T-helper 9 cell (primary cell): ENCODE data around the gene PIK3CB.
"Not testable (repeated sequence)": the region's sequence is repeated elsewhere in the genome, so short reads cannot be mapped to it uniquely, and the experiment has no call there.

Experiments
- DNase-seq: peaks from one replicate; pipeline ENCODE4 v3.0.0-alpha.2; 2020

Gene PIK3CB

GRCh38 chr3:138802223-138802622, 32.5 kb downstream of the PIK3CB start:
- not testable (repeated sequence) for DNase-seq

- no peak for DNase-seq
Measured at GRCh38 chr3:138801792-138802191, 32.9 kb downstream of the PIK3CB start.

GRCh38 chr3:138800248-138800647, 34.5 kb downstream of the PIK3CB start:
- no peak for DNase-seq

GRCh38 chr3:138799822-138800221, 34.9 kb downstream of the PIK3CB start:
- no peak for DNase-seq

- no peak for DNase-seq
Measured at GRCh38 chr3:138797508-138798038, 37.2 kb downstream of the PIK3CB start.

- DNase-seq: no peak
Measured at GRCh38 chr3:138796761-138797160, 38.0 kb downstream of the PIK3CB start.

- no peak for DNase-seq
Measured at GRCh38 chr3:138786788-138787271, 47.9 kb downstream of the PIK3CB start.

GRCh38 chr3:138785951-138786350, 48.8 kb downstream of the PIK3CB start:
- no peak for DNase-seq

GRCh38 chr3:138785362-138785857, 49.3 kb downstream of the PIK3CB start:
- not testable (repeated sequence) for DNase-seq

GRCh38 chr3:138782755-138783154, 52.0 kb downstream of the PIK3CB start:
- DNase-seq: no peak

GRCh38 chr3:138781012-138781470, 53.7 kb downstream of the PIK3CB start:
- DNase-seq: peak; percentile 35

- no peak for DNase-seq
Measured at GRCh38 chr3:138778643-138779042, 56.1 kb downstream of the PIK3CB start.

- no peak for DNase-seq
Measured at GRCh38 chr3:138776961-138777360, 57.8 kb downstream of the PIK3CB start.

GRCh38 chr3:138775254-138775595, 59.5 kb downstream of the PIK3CB start:
- DNase-seq: no peak

GRCh38 chr3:138774529-138775253, 60.0 kb downstream of the PIK3CB start:
- no peak for DNase-seq

- DNase-seq: no peak
Measured at GRCh38 chr3:138771585-138771984, 63.1 kb downstream of the PIK3CB start.

- DNase-seq: no peak
Measured at GRCh38 chr3:138769616-138770015, 65.1 kb downstream of the PIK3CB start.

- no peak for DNase-seq
Measured at GRCh38 chr3:138768946-138769345, 65.8 kb downstream of the PIK3CB start.

GRCh38 chr3:138768125-138768524, 66.6 kb downstream of the PIK3CB start:
- no peak for DNase-seq

GRCh38 chr3:138767498-138768104, 67.1 kb downstream of the PIK3CB start:
- no peak for DNase-seq

GRCh38 chr3:138761002-138761401, 73.7 kb downstream of the PIK3CB start:
- no peak for DNase-seq

- DNase-seq: no peak
Measured at GRCh38 chr3:138748190-138748589, 86.5 kb downstream of the PIK3CB start.

GRCh38 chr3:138747225-138747624, 87.5 kb downstream of the PIK3CB start:
- DNase-seq: no peak

GRCh38 chr3:138740072-138740471, 94.7 kb downstream of the PIK3CB start:
- DNase-seq: no peak
